Measurements from ENCODE around the gene CHRNB1. TPM values are rescaled to one million over a fixed set of nuclear protein-coding genes. Genes with fewer than 3 reads are reported as not detected.

The CHRNB1 gene
- total and polyA plus RNA-seq, 10 of the 15 experiments (the other 5 are each of a cell fraction or from before 2014, with no cell fraction given) = 5.8 to 14.8 (median 11.3) TPM

- ChIA-PET CTCF (interaction anchor here (0.6 kb wide), 1 partner anchor 141 kb away, joined by 3 read pairs; no protein-coding TSS in a partner anchor), SMC1A (ENCODE audit: uncharacterized antibody, unreplicated experiment) (no interaction called here), POLR2A (interaction anchor here (1.2 kb wide), 1 partner anchor 10 kb away, joined by 3 read pairs; no protein-coding TSS in a partner anchor), RAD21 (ENCODE audit: unreplicated experiment) (no interaction called here)
- no peak overlapping the region for H3K27ac ChIP-seq (ENCODE audit: control insufficient read depth, insufficient read depth)
- ATAC-seq (no peak), DNase-seq (ENCODE audit: low read depth, low spot score) (no peak), FAIRE-seq (no peak)
- no peak overlapping the region for H3K4me3 ChIP-seq
- no peaks in the 10 kb centered on the region for H3K79me2 ChIP-seq (ENCODE audit: control insufficient read depth, insufficient read depth, low read length)
- TF ChIP-seq ZNF384 (IDR thresholded peaks at IDR 0.05; ENCODE audit: borderline replicate concordance, low read depth, low read length) = no peak
- TF ChIP-seq STAT3 (IDR thresholded peaks at IDR 0.05; ENCODE audit: low read depth, low read length) = no peak
- TF ChIP-seq YY1 (IDR thresholded peaks at IDR 0.05; ENCODE audit: low read depth, low read length) = no peak
- TF ChIP-seq EZH2 (IDR thresholded peaks at IDR 0.05; ENCODE audit: borderline replicate concordance, control insufficient read depth, low read depth, low read length) = no peak
- TF ChIP-seq IKZF2 (IDR thresholded peaks at IDR 0.05) = no peak
- no peak overlapping the region for H3K9ac ChIP-seq (ENCODE audit: control insufficient read depth, insufficient read depth, low read length)
- H3K4me1 ChIP-seq (ENCODE audit: control insufficient read depth, insufficient read depth, low read length) = no peaks in the 10 kb centered on the region
- no peaks in the 10 kb centered on the region; a peak in 1 of 4 replicates for H3K27me3 ChIP-seq (replicated peaks in 1 of 2; ENCODE audit: control insufficient read depth in 2 of 2, insufficient read depth in 2 of 2, low read length in 1 of 2)
- intact Hi-C loops (cut with micrococcal nuclease; ENCODE audit: unreplicated experiment) (no loop called here), in situ Hi-C loops (cut with MboI) (no loop called here)
- H3K36me3 ChIP-seq (ENCODE audit: control insufficient read depth in 2 of 2, insufficient read depth in 2 of 2, low read length in 1 of 2) = no peaks in the 10 kb centered on the region
- H3K9me3 ChIP-seq (replicated peaks; ENCODE audit: control insufficient read depth, insufficient read depth, low read length) = no peaks in the 10 kb centered on the region
- H2AFZ ChIP-seq (ENCODE audit: control insufficient read depth, low read depth, low read length) = no peak overlapping the region
- BruUV-seq (replicated peaks) = no TSS peak
- H3K4me2 ChIP-seq (ENCODE audit: control insufficient read depth, insufficient read depth) = no peak overlapping the region
- WGBS (ENCODE audit: insufficient coverage, insufficient replicate concordance, low lambda C conversion rate, missing lambda C conversion rate) = 19% methylated on average over 15 of the region's 18 CpGs
- H4K20me1 ChIP-seq (ENCODE audit: control insufficient read depth, insufficient read depth) = no peaks in the 10 kb centered on the region
Observed at GRCh38 chr17:7418472-7419152, 26.2 kb upstream of the CHRNB1 start.

DNA sequence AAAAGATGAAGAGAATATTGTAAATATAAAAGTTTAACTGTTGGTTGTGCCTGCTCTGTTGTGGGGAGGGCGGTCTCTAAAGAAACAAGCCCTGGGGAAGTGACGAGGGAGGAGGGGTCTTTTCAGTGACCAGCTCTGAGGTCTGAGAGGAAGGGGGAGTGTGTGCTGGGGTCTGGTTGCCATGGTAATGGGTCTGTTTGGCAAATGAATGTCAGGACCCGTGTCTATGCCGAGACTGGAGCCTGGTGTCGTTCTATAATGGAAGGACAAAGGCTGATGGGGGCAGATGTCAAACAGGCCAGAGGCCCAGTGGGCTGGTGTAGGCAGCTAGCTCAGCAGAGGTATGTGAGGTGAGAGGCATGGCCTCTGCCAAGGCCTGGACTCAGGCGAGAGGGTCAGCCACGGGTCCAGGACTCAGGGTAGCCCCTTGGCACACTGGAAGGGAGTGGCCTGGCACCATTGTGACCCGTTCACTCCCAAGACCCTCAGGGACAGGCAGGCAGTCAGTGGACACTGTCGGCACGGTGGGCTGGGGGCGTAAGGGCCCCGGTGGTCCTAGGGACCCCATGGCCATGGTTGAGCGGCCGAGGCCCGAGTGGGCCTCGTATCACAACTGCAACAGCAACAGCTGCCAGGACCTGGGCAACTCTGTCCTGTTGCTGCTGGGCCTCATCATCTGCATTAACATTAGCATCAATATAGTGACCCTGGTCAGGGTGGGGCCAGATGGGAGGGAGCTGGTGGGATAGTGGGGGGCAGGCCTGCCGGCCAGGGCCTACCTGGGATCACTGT is 24.8 kb upstream of the CHRNB1 start, which contains the start of gene SPEM1:
Gene SPEM1 (plus strand): TSS at position 506 of the 792 bp plus-strand sequence. CDS start 61 bp downstream, at position 567.
- Histone ChIP-seq H3K4me1 (ENCODE audit: control insufficient read depth, insufficient read depth, low read length) (no peaks in the 10 kb centered on the region), H3K27ac (ENCODE audit: control insufficient read depth, insufficient read depth) (no peak within 1 kb of the TSS), H3K27me3 (replicated peaks in 1 of 2; ENCODE audit: control insufficient read depth in 2 of 2, insufficient read depth in 2 of 2, low read length in 1 of 2) (no peaks in the 10 kb centered on the region; a peak in 1 of 4 replicates), H3K79me2 (ENCODE audit: control insufficient read depth, insufficient read depth, low read length) (no peaks in the 10 kb centered on the region), H3K36me3 (ENCODE audit: control insufficient read depth in 2 of 2, insufficient read depth in 2 of 2, low read length in 1 of 2) (no peaks in the 10 kb centered on the region), H3K4me2 (ENCODE audit: control insufficient read depth, insufficient read depth) (no peak within 1 kb of the TSS), H3K9ac (ENCODE audit: control insufficient read depth, insufficient read depth, low read length) (no peak within 1 kb of the TSS), H4K20me1 (ENCODE audit: control insufficient read depth, insufficient read depth) (no peaks in the 10 kb centered on the region), H2AFZ (ENCODE audit: control insufficient read depth, low read depth, low read length) (no peak within 1 kb of the TSS), H3K4me3 (no peak within 1 kb of the TSS), H3K9me3 (replicated peaks; ENCODE audit: control insufficient read depth, insufficient read depth, low read length) (no peaks in the 10 kb centered on the region)
- POLR2A ChIA-PET = no interaction called here
- intact Hi-C loops (cut with micrococcal nuclease; ENCODE audit: unreplicated experiment) = no loop called here
- BruUV-seq (replicated peaks) = no TSS peak
- CTCF ChIA-PET = no interaction called here
- ATAC-seq = no peak
- no peak for DNase-seq (ENCODE audit: low read depth, low spot score)
- FAIRE-seq = no peak
- SMC1A ChIA-PET (ENCODE audit: uncharacterized antibody, unreplicated experiment) = no interaction called here
- 28% methylated on average over 17 of the region's 17 CpGs for WGBS (ENCODE audit: insufficient coverage, insufficient replicate concordance, low lambda C conversion rate, missing lambda C conversion rate)
- in situ Hi-C loops (cut with MboI) = no loop called here
- RAD21 ChIA-PET (ENCODE audit: unreplicated experiment) = no interaction called here
- TF ChIP-seq POLR2AphosphoS2 (IDR thresholded peaks at IDR 0.05; ENCODE audit: low read depth, low read length) (no peak), HSF1 (IDR thresholded peaks at IDR 0.05; ENCODE audit: low read depth, low read length) (no peak), ZZZ3 (IDR thresholded peaks at IDR 0.05; ENCODE audit: control insufficient read depth, insufficient read length, low read depth) (no peak), ETV6 (conservative IDR thresholded peaks at IDR 0.05 in 1 of 2, IDR thresholded peaks at IDR 0.05 in 1 of 2; ENCODE audit: borderline replicate concordance in 1 of 2, low read depth in 1 of 2) (no peak), PAX5 (IDR thresholded peaks at IDR 0.05; ENCODE audit: borderline replicate concordance, low read depth, low read length) (no peak), BCL11A (IDR thresholded peaks at IDR 0.05; ENCODE audit: low read depth, low read length) (no peak), ATF3 (IDR thresholded peaks at IDR 0.05; ENCODE audit: borderline replicate concordance, extremely low read depth, low read depth, low read length) (no peak)

All from GM12878 (cell line).